ENCODE data around the gene GRAP.
"Not testable (repeated sequence)": the region's sequence is repeated elsewhere in the genome, so short reads cannot be mapped to it uniquely, and the experiment has no call there.

Gene GRAP

GRCh38 chr17:19041871-19042270 is 4.9 kb downstream of the GRAP start:
- not testable (repeated sequence) for DNase-seq

GRCh38 chr17:19040350-19040749 is 6.4 kb downstream of the GRAP start:
- not testable (repeated sequence) for DNase-seq

- DNase-seq = not testable (repeated sequence)
Observed at GRCh38 chr17:19038730-19039129, 8.0 kb downstream of the GRAP start.

- DNase-seq = not testable (repeated sequence)
Observed at GRCh38 chr17:19038007-19038406, 8.8 kb downstream of the GRAP start.

- DNase-seq = not testable (repeated sequence)
Observed at GRCh38 chr17:19037547-19037946, 9.2 kb downstream of the GRAP start.

GRCh38 chr17:19036186-19036585 is 10.6 kb downstream of the GRAP start:
- DNase-seq = not testable (repeated sequence)

GRCh38 chr17:19032377-19032988 is 14.3 kb downstream of the GRAP start:
- DNase-seq = not testable (repeated sequence)

- DNase-seq = not testable (repeated sequence)
Observed at GRCh38 chr17:19031729-19032128, 15.0 kb downstream of the GRAP start.

GRCh38 chr17:19030771-19031449 is 15.8 kb downstream of the GRAP start:
- not testable (repeated sequence) for DNase-seq

GRCh38 chr17:19029740-19030139 is 17.0 kb downstream of the GRAP start:
- not testable (repeated sequence) for DNase-seq

- DNase-seq = not testable (repeated sequence)
Observed at GRCh38 chr17:19028671-19029070, 18.1 kb downstream of the GRAP start.

GRCh38 chr17:19024101-19025078 is 22.4 kb downstream of the GRAP start:
- DNase-seq = no peak

GRCh38 chr17:19023209-19023999 is 23.4 kb downstream of the GRAP start:
- DNase-seq = no peak

- no peak for DNase-seq
Observed at GRCh38 chr17:19022747-19023146, 24.0 kb downstream of the GRAP start.

- no peak for DNase-seq
Observed at GRCh38 chr17:19022128-19022527, 24.6 kb downstream of the GRAP start.

GRCh38 chr17:19021622-19022083 is 25.1 kb downstream of the GRAP start:
- peak; percentile 50 for DNase-seq

GRCh38 chr17:19021011-19021621 is 25.6 kb downstream of the GRAP start:
- DNase-seq = not testable (repeated sequence)

GRCh38 chr17:19020016-19020415 is 26.7 kb downstream of the GRAP start:
- no peak for DNase-seq

GRCh38 chr17:19019041-19019941 is 27.5 kb downstream of the GRAP start:
- peak; percentile 32 for DNase-seq

- DNase-seq = no peak
Observed at GRCh38 chr17:19018600-19018950, 28.2 kb downstream of the GRAP start.
